GM21447 (cell line): ENCODE measurements around the gene HOOK1.
A peak's percentile ranks its signal among the peaks of the same experiment; 100 is the strongest.
"Not testable (repeated sequence)": the region's sequence is repeated elsewhere in the genome, so short reads cannot be mapped to it uniquely, and the experiment has no call there.

ENCODE experiments used
- ATAC-seq: cut with Tn5 transposase; IDR thresholded peaks from one replicate; pipeline ENCODE4 v1.9.1; 2021; ENCODE audit not compliant: unreplicated experiment

Gene HOOK1

GRCh38 chr1:59819566-59820438 is 5.1 kb downstream of the HOOK1 start:
- ATAC-seq = peak; percentile 47

- no peak for ATAC-seq
Measured at GRCh38 chr1:59827055-59827643, 12.4 kb downstream of the HOOK1 start.

- ATAC-seq = no peak
Measured at GRCh38 chr1:59828160-59828559, 13.4 kb downstream of the HOOK1 start.

- ATAC-seq = no peak
Measured at GRCh38 chr1:59831529-59831928, 16.8 kb downstream of the HOOK1 start.

- no peak for ATAC-seq
Measured at GRCh38 chr1:59833022-59833421, 18.3 kb downstream of the HOOK1 start.

GRCh38 chr1:59833991-59834390 is 19.2 kb downstream of the HOOK1 start:
- no peak for ATAC-seq

- not testable (repeated sequence) for ATAC-seq
Measured at GRCh38 chr1:59837857-59838256, 23.1 kb downstream of the HOOK1 start.

- no peak for ATAC-seq
Measured at GRCh38 chr1:59845091-59845490, 30.3 kb downstream of the HOOK1 start.

GRCh38 chr1:59846209-59846894 is 31.6 kb downstream of the HOOK1 start:
- no peak for ATAC-seq

GRCh38 chr1:59846895-59847282 is 32.1 kb downstream of the HOOK1 start:
- ATAC-seq = no peak

- ATAC-seq = no peak
Measured at GRCh38 chr1:59852117-59852516, 37.4 kb downstream of the HOOK1 start.

- ATAC-seq = not testable (repeated sequence)
Measured at GRCh38 chr1:59855297-59855696, 40.5 kb downstream of the HOOK1 start.

GRCh38 chr1:59856725-59857338 is 42.1 kb downstream of the HOOK1 start:
- no peak for ATAC-seq

GRCh38 chr1:59857679-59858354 is 43.1 kb downstream of the HOOK1 start:
- ATAC-seq = no peak

GRCh38 chr1:59866462-59866861 is 51.7 kb downstream of the HOOK1 start:
- ATAC-seq = no peak

GRCh38 chr1:59871746-59872145 is 57.0 kb downstream of the HOOK1 start:
- no peak for ATAC-seq

GRCh38 chr1:59877108-59877682 is 62.4 kb downstream of the HOOK1 start:
- no peak for ATAC-seq

- no peak for ATAC-seq
Measured at GRCh38 chr1:59878370-59878769, 63.6 kb downstream of the HOOK1 start.

GRCh38 chr1:59879574-59879973 is 64.8 kb downstream of the HOOK1 start:
- peak; percentile 55 for ATAC-seq

- ATAC-seq = no peak
Measured at GRCh38 chr1:59879996-59880505, 65.3 kb downstream of the HOOK1 start.
